Common myeloid progenitor, CD34-positive (primary cell): Measurements from ENCODE around the gene CTAGE1. TPM values are rescaled to one million over a fixed set of nuclear protein-coding genes. Genes with fewer than 3 reads are reported as not detected.

ENCODE experiments used
- CTCF ChIA-PET: fragments of 350-600 bp; sonication (Branson Sonifier 250); formaldehyde crosslinking; loops from one replicate; lab custom pipeline; 2021; ENCODE audit warnings: antibody characterized with exemption; lab: Charles Lee
- POLR2A ChIA-PET: fragments of 350-600 bp; sonication (Branson Sonifier 250); formaldehyde crosslinking; loops from one replicate; lab custom pipeline; 2021; ENCODE audit warnings: antibody characterized with exemption; lab: Charles Lee
- DNase-seq, 3 donors: peaks; one replicate each; pipeline versions ENCODE4 v3.0.0 to v3.0.0-alpha.2; 2013
- H3K27ac ChIP-seq, 2 experiments: 1 replicate in 1 of 2; 2 replicates in 1 of 2; pipeline ENCODE4 v1.7.0; 2013; ENCODE audit warnings: inconsistent platforms in 2 of 2, low read length in 2 of 2, mild to moderate bottlenecking in 2 of 2, low read depth in 1 of 2, moderate library complexity in 1 of 2; ENCODE audit not compliant: severe bottlenecking in 2 of 2, insufficient read depth in 1 of 2, poor library complexity in 1 of 2
- H3K27me3 ChIP-seq, 5 experiments: replicated peaks in 2 of 5; 1 replicate in 3 of 5; 2 replicates in 2 of 5; pipeline versions ENCODE4 v1.6.1 to v1.7.0; 2013; ENCODE audit warnings: low read length in 4 of 5, mild to moderate bottlenecking in 2 of 5, moderate library complexity in 2 of 5, inconsistent platforms in 1 of 5; ENCODE audit not compliant: insufficient read depth in 5 of 5, control insufficient read depth in 4 of 5
- H3K36me3 ChIP-seq, 4 experiments: 1 replicate in 2 of 4; 2 replicates in 2 of 4; pipeline versions ENCODE4 v1.6.1 to v1.7.0; 2013; ENCODE audit warnings: low read length in 3 of 4, control low read depth in 1 of 4, mild to moderate bottlenecking in 1 of 4; ENCODE audit not compliant: control insufficient read depth in 4 of 4, insufficient read depth in 4 of 4
- H3K4me1 ChIP-seq, 4 experiments: 1 replicate in 3 of 4; 2 replicates in 1 of 4; pipeline versions ENCODE4 v1.6.1 to v1.7.1; 2013; ENCODE audit warnings: low read length in 3 of 4, mild to moderate bottlenecking in 3 of 4, control low read depth in 1 of 4, inconsistent platforms in 1 of 4, moderate library complexity in 1 of 4; ENCODE audit not compliant: control insufficient read depth in 4 of 4, insufficient read depth in 4 of 4; ENCODE audit errors: control extremely low read depth in 1 of 4
- H3K4me3 ChIP-seq, 7 experiments: 1 replicate in 4 of 7; 2 replicates in 3 of 7; pipeline versions ENCODE4 v1.5.1 to v1.7.0; 2013; ENCODE audit warnings: mild to moderate bottlenecking in 7 of 7, low read length in 6 of 7, moderate library complexity in 6 of 7, inconsistent platforms in 2 of 7, low read depth in 2 of 7, control low read depth in 1 of 7; ENCODE audit not compliant: insufficient read depth in 4 of 7, control insufficient read depth in 1 of 7; ENCODE audit errors: extremely low read depth in 1 of 7
- H3K9me3 ChIP-seq, 5 experiments: 1 replicate in 4 of 5; 2 replicates in 1 of 5; pipeline versions ENCODE4 v1.6.1 to v1.7.1; 2013; ENCODE audit warnings: low read length in 4 of 5, mild to moderate bottlenecking in 2 of 5, inconsistent platforms in 1 of 5, low read depth in 1 of 5, moderate library complexity in 1 of 5; ENCODE audit not compliant: control insufficient read depth in 4 of 5, insufficient read depth in 2 of 5; ENCODE audit errors: control extremely low read depth in 1 of 5
- WGBS: methylation state at CpG from one replicate; pipeline ENCODE4 v1.1.5; 2013; ENCODE audit not compliant: insufficient coverage; 5-methylcytosine and 5-hydroxymethylcytosine counted together
- polyA plus RNA-seq: library from polyadenylated mRNA; unstranded; fragments of 120-200 nt; gene quantifications from one replicate; pipeline ENCODE4 v1.2.1, GENCODE V29; 2013

The CTAGE1 gene
- polyA plus RNA-seq, result 0.04 TPM

GRCh38 chr18:22417496-22418188, at the start of gene CTAGE1:
TSS of gene CTAGE1 (minus strand) at chr18:22417915. CDS start at chr18:22417811, 104 bp downstream.
- no peak within 1 kb of the TSS for H3K27ac ChIP-seq
- no peaks in the 10 kb centered on the region for H3K27me3 ChIP-seq
- no peak for DNase-seq
- POLR2A ChIA-PET, result no interaction called here
- WGBS, result 85% methylated on average over 23 of the region's 24 CpGs
- no peak within 1 kb of the TSS for H3K4me3 ChIP-seq
- H3K4me1 ChIP-seq, result no peaks in the 10 kb centered on the region
- CTCF ChIA-PET, result interaction anchor here (0.6 to 1.0 kb wide), 2 partner anchors 9 to 230 kb away, joined by 3 to 4 read pairs; no protein-coding TSS in a partner anchor
- H3K9me3 ChIP-seq, result peaks cover 0 to 5% (median 0%) of the 10 kb centered on the region in 5 experiments
- H3K36me3 ChIP-seq, result no peaks in the 10 kb centered on the region

DNA sequence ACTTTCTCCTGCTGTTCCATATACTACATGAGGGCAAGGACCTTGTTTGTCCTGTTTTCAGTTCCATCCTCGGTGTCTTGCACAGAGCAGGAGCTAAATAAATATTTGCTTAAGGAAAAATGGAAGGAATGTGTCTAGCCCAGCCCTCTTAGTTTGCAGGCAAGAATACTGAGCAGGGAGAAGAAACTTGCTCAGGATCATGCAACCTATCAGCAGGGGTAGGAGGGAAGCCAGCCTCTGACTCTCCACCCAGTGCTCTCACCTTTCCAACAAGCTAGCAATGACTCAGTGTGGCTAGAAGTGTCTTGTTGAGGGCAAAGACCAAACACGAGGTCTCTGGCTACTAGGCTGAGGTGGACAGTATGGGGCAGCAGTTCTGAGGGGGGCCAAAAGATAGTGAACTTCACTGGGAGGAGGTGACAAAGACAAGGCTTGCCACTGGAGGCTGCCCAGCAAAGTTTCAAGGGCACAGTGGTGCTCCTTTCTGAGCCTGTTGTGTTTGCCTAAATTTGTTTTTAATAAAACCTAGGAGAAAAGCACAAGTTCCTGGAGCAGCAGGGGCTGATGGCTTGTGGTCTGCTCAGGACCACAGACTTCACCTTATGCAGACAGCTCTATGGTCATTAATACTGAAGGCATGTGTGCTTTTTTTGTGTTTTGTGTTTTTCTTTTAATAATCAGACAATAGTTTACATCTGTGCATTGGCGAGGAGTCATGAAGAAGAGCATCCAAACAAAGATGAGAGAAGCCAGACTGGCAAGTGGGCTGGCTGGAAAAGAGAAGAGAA, 49.1 kb upstream of the CTAGE1 start:
- H3K27ac ChIP-seq, result no peak overlapping the region
- H3K4me3 ChIP-seq, result no peak overlapping the region
- peaks cover 0 to 2% (median 0%) of the 10 kb centered on the region in 5 experiments for H3K9me3 ChIP-seq
- DNase-seq, result no peak
- peaks cover 0 to 7% (median 0%) of the 10 kb centered on the region in 5 experiments for H3K27me3 ChIP-seq
- POLR2A ChIA-PET, result no interaction called here
- no peaks in the 10 kb centered on the region for H3K36me3 ChIP-seq
- no peaks in the 10 kb centered on the region for H3K4me1 ChIP-seq
- WGBS, result 87% methylated on average over 3 of the region's 3 CpGs
- CTCF ChIA-PET, result no interaction called here

GRCh38 chr18:22465859-22466457, 48.2 kb upstream of the CTAGE1 start:
- Histone ChIP-seq H3K4me3 (no peak overlapping the region), H3K4me1 (no peaks in the 10 kb centered on the region), H3K27ac (no peak overlapping the region), H3K27me3 (peaks cover 0 to 7% (median 0%) of the 10 kb centered on the region in 5 experiments), H3K36me3 (no peaks in the 10 kb centered on the region), H3K9me3 (peaks cover 0 to 2% (median 0%) of the 10 kb centered on the region in 5 experiments)
- CTCF ChIA-PET, result no interaction called here
- POLR2A ChIA-PET, result no interaction called here
- DNase-seq, result no peak
- 91% methylated on average over 3 of the region's 3 CpGs for WGBS

- Histone ChIP-seq H3K4me1 (no peaks in the 10 kb centered on the region), H3K27me3 (peaks cover 0 to 4% (median 0%) of the 10 kb centered on the region in 5 experiments), H3K9me3 (no peaks in the 10 kb centered on the region), H3K4me3 (no peak overlapping the region), H3K36me3 (no peaks in the 10 kb centered on the region), H3K27ac (no peak overlapping the region)
- 97% methylated on average over 5 of the region's 5 CpGs for WGBS
- no peak for DNase-seq
- ChIA-PET POLR2A (no interaction called here), CTCF (no interaction called here)
Observed at GRCh38 chr18:22463076-22463475, 45.4 kb upstream of the CTAGE1 start.

DNA sequence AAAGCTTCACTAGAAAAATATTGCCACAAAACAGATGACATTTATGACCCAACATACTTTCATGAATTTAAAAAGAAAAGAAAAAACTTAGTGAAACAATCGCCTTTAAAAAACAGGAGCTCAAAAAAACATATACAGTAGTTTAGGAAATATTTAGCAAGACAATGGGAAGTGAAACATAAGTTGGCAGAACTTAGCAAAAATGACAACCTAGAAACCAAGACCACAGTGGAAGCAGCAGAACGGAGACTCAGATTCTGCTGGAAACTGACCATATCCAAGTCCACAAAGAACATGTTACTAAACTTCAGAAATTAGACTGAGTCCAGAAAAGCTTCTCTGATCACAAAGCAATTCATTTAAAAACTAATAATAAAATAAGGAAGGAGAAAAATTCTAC, 41.8 kb upstream of the CTAGE1 start:
- H3K27ac ChIP-seq, result no peak overlapping the region
- ChIA-PET POLR2A (no interaction called here), CTCF (interaction anchor here (1.2 kb wide), 1 partner anchor 19 kb away, joined by 3 read pairs; no protein-coding TSS in a partner anchor)
- H3K4me1 ChIP-seq, result no peaks in the 10 kb centered on the region
- DNase-seq, result no peak
- H3K4me3 ChIP-seq, result no peak overlapping the region
- H3K27me3 ChIP-seq, result peaks cover 0 to 6% (median 0%) of the 10 kb centered on the region in 5 experiments
- no peaks in the 10 kb centered on the region for H3K36me3 ChIP-seq
- H3K9me3 ChIP-seq, result no peaks in the 10 kb centered on the region
- WGBS, result no CpG with 5 or more reads among the region's 2 CpGs

GRCh38 chr18:22457524-22457923, 39.8 kb upstream of the CTAGE1 start:
- WGBS, result 97% methylated on average over 4 of the region's 8 CpGs
- H3K4me1 ChIP-seq, result peaks cover 0 to under 1% (median 0%) of the 10 kb centered on the region in 4 experiments
- H3K9me3 ChIP-seq, result no peaks in the 10 kb centered on the region
- ChIA-PET CTCF (no interaction called here), POLR2A (no interaction called here)
- no peak overlapping the region for H3K27ac ChIP-seq
- no peak overlapping the region for H3K4me3 ChIP-seq
- no peaks in the 10 kb centered on the region for H3K36me3 ChIP-seq
- peaks cover 0 to 3% (median 0%) of the 10 kb centered on the region in 5 experiments for H3K27me3 ChIP-seq
- no peak for DNase-seq
